Measurements from ENCODE around the gene MARS1. TPM values are rescaled to one million over a fixed set of nuclear protein-coding genes. Genes with fewer than 3 reads are reported as not detected.
"Not testable (repeated sequence)": the region's sequence is repeated elsewhere in the genome, so short reads cannot be mapped to it uniquely, and the experiment has no call there.

MARS1 gene
- total and polyA plus RNA-seq, 5 donors from 2014 or later = 71.9 to 219 (median 83.2) TPM

DNA sequence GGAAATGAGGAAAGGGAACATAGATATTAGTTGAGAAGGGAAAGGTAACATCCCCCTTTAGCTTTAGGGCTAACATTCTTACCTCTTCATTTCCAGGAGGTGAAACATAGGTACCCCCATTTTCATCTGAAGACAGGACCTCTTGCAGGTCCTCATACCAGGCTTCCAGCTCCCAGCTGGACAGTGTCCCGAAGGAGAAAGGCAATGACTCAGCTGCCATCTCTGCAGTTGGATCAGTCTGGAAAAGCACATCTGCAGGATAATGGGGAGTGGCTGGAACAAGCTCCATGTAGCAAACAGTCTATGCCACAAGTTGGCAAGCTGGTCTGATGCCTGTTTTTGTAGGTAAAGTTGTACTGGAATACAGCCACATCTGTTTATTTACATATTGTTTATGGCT, 29.3 kb downstream of the MARS1 start:
- DNase-seq (no peak), ATAC-seq (ENCODE audit: low read depth in 2 of 2) (no peak)
- H3K36me3 Mint-ChIP-seq = peaks cover 45% of the 10 kb centered on the region
- Histone ChIP-seq H3K4me3 (ENCODE audit: low read depth, low read length) (no peak overlapping the region), H3K4me1 (ENCODE audit: control insufficient read depth, insufficient read depth, low read length, poor library complexity, severe bottlenecking) (peaks cover 37% of the 10 kb centered on the region), H3K27me3 (ENCODE audit: control insufficient read depth, insufficient read depth, low read length) (no peaks in the 10 kb centered on the region), H3K9me3 (ENCODE audit: control insufficient read depth in 2 of 2, low read length in 2 of 2) (no peaks in the 10 kb centered on the region), H3K36me3 (ENCODE audit: control insufficient read depth, insufficient read depth, low read length) (peaks cover 56% of the 10 kb centered on the region), H3K27ac (ENCODE audit: insufficient read depth, low read length, poor library complexity, severe bottlenecking) (no peak overlapping the region)
- H3K9me3 Mint-ChIP-seq = peaks cover 0 to 3% (median 0%) of the 10 kb centered on the region in 7 donors
- H3K4me1 Mint-ChIP-seq = peaks cover 21 to 48% (median 32%) of the 10 kb centered on the region in 4 donors
- peaks cover 14% of the 10 kb centered on the region for H3K27me3 Mint-ChIP-seq
- peak overlapping the region in 3 of 4 donors; percentile 21 to 65 (median 52) for H3K4me3 Mint-ChIP-seq
- H3K27ac Mint-ChIP-seq = peak overlapping the region in 2 of 3 donors; percentile 82 to 100

GRCh38 chr12:57517718-57518117, 29.9 kb downstream of the MARS1 start:
- peaks cover 39% of the 10 kb centered on the region for H3K4me1 ChIP-seq (ENCODE audit: control insufficient read depth, insufficient read depth, low read length, poor library complexity, severe bottlenecking)
- not testable (repeated sequence) for ATAC-seq (ENCODE audit: low read depth in 2 of 2); H3K9me3 ChIP-seq (ENCODE audit: control insufficient read depth in 2 of 2, low read length in 2 of 2); H3K27me3 ChIP-seq (ENCODE audit: control insufficient read depth, insufficient read depth, low read length); DNase-seq; H3K4me3 ChIP-seq (ENCODE audit: low read depth, low read length); H3K9me3 Mint-ChIP-seq
- peak overlapping the region; percentile 98 for H3K27ac ChIP-seq (ENCODE audit: insufficient read depth, low read length, poor library complexity, severe bottlenecking)
- peaks cover 17% of the 10 kb centered on the region for H3K27me3 Mint-ChIP-seq
- peaks cover 21 to 48% (median 32%) of the 10 kb centered on the region in 4 donors for H3K4me1 Mint-ChIP-seq
- H3K36me3 ChIP-seq (ENCODE audit: control insufficient read depth, insufficient read depth, low read length) = peaks cover 51% of the 10 kb centered on the region
- H3K27ac Mint-ChIP-seq = peak overlapping the region; percentile 81 to 100 (median 82)
- H3K4me3 Mint-ChIP-seq = peak overlapping the region; percentile 21 to 65 (median 54)
- H3K36me3 Mint-ChIP-seq = peaks cover 41% of the 10 kb centered on the region

DNA sequence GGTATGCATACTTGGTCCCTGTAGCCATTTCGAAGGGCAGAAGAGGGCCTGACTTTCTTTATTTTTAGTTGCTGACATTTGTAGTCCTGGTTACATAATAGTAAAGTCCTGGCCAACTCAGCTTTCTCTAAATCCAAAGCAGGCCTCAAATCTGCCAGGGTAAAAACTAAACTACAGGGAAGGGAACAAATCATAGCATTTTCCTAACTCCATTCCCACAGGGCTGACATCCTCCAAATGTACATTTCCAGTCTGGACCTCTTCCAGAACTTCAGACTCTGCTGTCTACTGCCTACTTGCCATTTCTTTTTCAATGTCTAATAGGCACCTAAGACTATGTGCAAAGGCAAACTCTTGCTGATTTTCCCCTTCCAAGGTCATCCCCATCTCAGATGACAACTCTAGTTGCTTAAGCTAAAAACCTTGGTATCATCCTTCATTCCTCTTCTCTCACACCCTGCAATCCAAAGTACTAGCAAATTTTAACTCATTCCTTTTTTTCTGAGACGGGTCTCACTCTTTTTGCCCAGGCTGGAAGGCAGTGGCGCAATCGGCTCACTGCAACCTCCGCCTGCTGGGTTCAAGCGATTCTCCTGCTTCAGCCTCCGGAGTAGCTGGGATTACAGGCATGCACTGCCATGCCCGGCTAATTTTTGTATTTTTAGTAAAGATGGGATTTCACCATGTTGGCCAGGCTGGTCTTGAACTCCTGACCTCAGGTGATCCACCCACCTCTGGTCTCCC, 30.5 kb downstream of the MARS1 start:
- H3K4me1 Mint-ChIP-seq = peaks cover 21 to 51% (median 35%) of the 10 kb centered on the region in 4 donors
- Histone ChIP-seq H3K27me3 (ENCODE audit: control insufficient read depth, insufficient read depth, low read length) (no peaks in the 10 kb centered on the region), H3K4me3 (ENCODE audit: low read depth, low read length) (peak overlapping the region; percentile 98), H3K36me3 (ENCODE audit: control insufficient read depth, insufficient read depth, low read length) (peaks cover 45% of the 10 kb centered on the region), H3K27ac (ENCODE audit: insufficient read depth, low read length, poor library complexity, severe bottlenecking) (peak overlapping the region; percentile 98), H3K9me3 (ENCODE audit: control insufficient read depth in 2 of 2, low read length in 2 of 2) (no peaks in the 10 kb centered on the region), H3K4me1 (ENCODE audit: control insufficient read depth, insufficient read depth, low read length, poor library complexity, severe bottlenecking) (peaks cover 42% of the 10 kb centered on the region)
- H3K4me3 Mint-ChIP-seq = peak overlapping the region; percentile 97 to 99 (median 98)
- H3K9me3 Mint-ChIP-seq = peaks cover 0 to 3% (median 0%) of the 10 kb centered on the region in 7 donors
- ATAC-seq (ENCODE audit: low read depth in 2 of 2) (no peak), DNase-seq (no peak)
- H3K36me3 Mint-ChIP-seq = peaks cover 35% of the 10 kb centered on the region
- peaks cover 19% of the 10 kb centered on the region for H3K27me3 Mint-ChIP-seq
- H3K27ac Mint-ChIP-seq = peak overlapping the region; percentile 81 to 100 (median 100)

- H3K27me3 ChIP-seq (ENCODE audit: control insufficient read depth, insufficient read depth, low read length) = no peaks in the 10 kb centered on the region
- H3K36me3 ChIP-seq (ENCODE audit: control insufficient read depth, insufficient read depth, low read length) = peaks cover 41% of the 10 kb centered on the region
- H3K27me3 Mint-ChIP-seq = peaks cover 21% of the 10 kb centered on the region
- peaks cover 32% of the 10 kb centered on the region for H3K36me3 Mint-ChIP-seq
- peaks cover 0 to 3% (median 0%) of the 10 kb centered on the region in 7 donors for H3K9me3 Mint-ChIP-seq
- peaks cover 50% of the 10 kb centered on the region for H3K4me1 ChIP-seq (ENCODE audit: control insufficient read depth, insufficient read depth, low read length, poor library complexity, severe bottlenecking)
- peaks cover 21 to 59% (median 43%) of the 10 kb centered on the region in 4 donors for H3K4me1 Mint-ChIP-seq
- H3K27ac ChIP-seq (ENCODE audit: insufficient read depth, low read length, poor library complexity, severe bottlenecking) = peak overlapping the region; percentile 98
- peak overlapping the region; percentile 97 to 100 (median 100) for H3K27ac Mint-ChIP-seq
- ATAC-seq (ENCODE audit: low read depth in 2 of 2) = no peak
- H3K9me3 ChIP-seq (ENCODE audit: control insufficient read depth in 2 of 2, low read length in 2 of 2) = no peaks in the 10 kb centered on the region
- peak overlapping the region; percentile 97 to 99 (median 98) for H3K4me3 Mint-ChIP-seq
- DNase-seq = peak in 1 of 3 donors; percentile 19
- H3K4me3 ChIP-seq (ENCODE audit: low read depth, low read length) = peak overlapping the region; percentile 98
Measured at GRCh38 chr12:57518920-57519795, 31.3 kb downstream of the MARS1 start.

- Histone ChIP-seq H3K4me1 (ENCODE audit: control insufficient read depth, insufficient read depth, low read length, poor library complexity, severe bottlenecking) (peaks cover 56% of the 10 kb centered on the region), H3K36me3 (ENCODE audit: control insufficient read depth, insufficient read depth, low read length) (peaks cover 36% of the 10 kb centered on the region), H3K4me3 (ENCODE audit: low read depth, low read length) (peak overlapping the region; percentile 98), H3K27me3 (ENCODE audit: control insufficient read depth, insufficient read depth, low read length) (no peaks in the 10 kb centered on the region), H3K9me3 (ENCODE audit: control insufficient read depth in 2 of 2, low read length in 2 of 2) (no peaks in the 10 kb centered on the region), H3K27ac (ENCODE audit: insufficient read depth, low read length, poor library complexity, severe bottlenecking) (peak overlapping the region; percentile 98)
- Mint-ChIP-seq H3K27me3 (peaks cover 21% of the 10 kb centered on the region), H3K4me3 (peak overlapping the region; percentile 97 to 99 (median 98)), H3K9me3 (peaks cover 0 to 3% (median 0%) of the 10 kb centered on the region in 7 donors), H3K36me3 (peaks cover 29% of the 10 kb centered on the region), H3K27ac (peak overlapping the region; percentile 97 to 100 (median 100)), H3K4me1 (peaks cover 21 to 65% (median 48%) of the 10 kb centered on the region in 4 donors)
- DNase-seq (peak in 2 of 3 donors; percentile 14 to 27), ATAC-seq (ENCODE audit: low read depth in 2 of 2) (no peak)
Measured at GRCh38 chr12:57519796-57520052, 31.9 kb downstream of the MARS1 start.

DNA sequence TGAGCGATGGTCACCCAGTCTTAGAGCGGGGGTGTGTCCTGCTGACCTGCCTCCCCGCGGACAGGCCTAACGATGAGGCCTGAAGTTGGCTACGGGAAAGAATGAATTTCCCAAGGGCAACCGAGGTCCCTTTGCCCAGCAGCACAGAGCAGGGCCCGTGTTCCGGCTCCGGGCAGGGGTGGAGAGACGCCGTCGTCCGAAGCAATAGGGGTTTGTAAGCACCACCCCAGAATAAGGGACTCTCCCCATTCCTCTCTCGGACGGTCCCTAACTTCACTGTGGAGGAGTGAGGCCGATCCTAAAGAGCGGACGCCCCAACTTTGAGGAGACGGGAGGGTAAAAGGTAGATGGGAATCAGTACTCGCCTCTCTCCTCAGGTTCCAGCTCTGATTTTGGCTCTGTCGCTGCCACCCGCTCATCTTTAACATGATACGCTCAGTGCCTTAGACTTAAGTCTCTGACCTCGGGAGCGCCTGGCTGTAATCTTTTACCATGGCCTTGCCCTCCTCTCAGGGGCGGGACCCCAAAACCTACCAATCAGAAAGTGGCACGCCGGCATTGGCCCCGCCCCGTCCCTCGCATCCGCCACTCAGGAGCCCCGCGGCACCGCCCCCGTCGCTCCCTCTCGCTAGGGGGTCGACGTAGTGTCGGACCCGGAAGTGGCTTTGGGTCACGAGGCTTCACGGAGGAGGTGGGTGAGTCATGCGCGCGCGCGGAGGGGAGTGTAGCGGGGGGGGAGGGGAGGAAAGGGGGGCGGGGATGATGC, 32.4 kb downstream of the MARS1 start, which contains the start of gene DDIT3:
TSS of gene DDIT3 (minus strand) at position 462 of the 766 bp plus-strand sequence. CDS start 3,108 bp downstream, outside the sequence.
- H3K4me3 ChIP-seq (ENCODE audit: low read depth, low read length) = peak within 1 kb of the TSS; percentile 98
- no peaks in the 10 kb centered on the region for H3K9me3 ChIP-seq (ENCODE audit: control insufficient read depth in 2 of 2, low read length in 2 of 2)
- Mint-ChIP-seq H3K27me3 (peaks cover 21% of the 10 kb centered on the region), H3K36me3 (peaks cover 29% of the 10 kb centered on the region), H3K4me1 (peaks cover 21 to 68% (median 48%) of the 10 kb centered on the region in 4 donors), H3K27ac (peak within 1 kb of the TSS; percentile 98 to 100 (median 100)), H3K9me3 (peaks cover 0 to 3% (median 0%) of the 10 kb centered on the region in 7 donors), H3K4me3 (peak within 1 kb of the TSS; percentile 97 to 99 (median 98))
- peak within 1 kb of the TSS; percentile 98 for H3K27ac ChIP-seq (ENCODE audit: insufficient read depth, low read length, poor library complexity, severe bottlenecking)
- H3K4me1 ChIP-seq (ENCODE audit: control insufficient read depth, insufficient read depth, low read length, poor library complexity, severe bottlenecking) = peaks cover 59% of the 10 kb centered on the region
- ATAC-seq (ENCODE audit: low read depth in 2 of 2) (peak; percentile 78 to 81), DNase-seq (peak; percentile 99)
- H3K36me3 ChIP-seq (ENCODE audit: control insufficient read depth, insufficient read depth, low read length) = peaks cover 35% of the 10 kb centered on the region
- no peaks in the 10 kb centered on the region for H3K27me3 ChIP-seq (ENCODE audit: control insufficient read depth, insufficient read depth, low read length)

GRCh38 chr12:57521525-57522010, 33.7 kb downstream of the MARS1 start:
- Mint-ChIP-seq H3K27me3 (peaks cover 21% of the 10 kb centered on the region), H3K9me3 (peaks cover 0 to 3% (median 0%) of the 10 kb centered on the region in 7 donors), H3K36me3 (peaks cover 17% of the 10 kb centered on the region), H3K4me3 (peak overlapping the region; percentile 97 to 99 (median 98)), H3K27ac (peak overlapping the region; percentile 98 to 100 (median 100)), H3K4me1 (peaks cover 15 to 76% (median 47%) of the 10 kb centered on the region in 4 donors)
- Histone ChIP-seq H3K4me1 (ENCODE audit: control insufficient read depth, insufficient read depth, low read length, poor library complexity, severe bottlenecking) (peaks cover 59% of the 10 kb centered on the region), H3K27me3 (ENCODE audit: control insufficient read depth, insufficient read depth, low read length) (no peaks in the 10 kb centered on the region), H3K9me3 (ENCODE audit: control insufficient read depth in 2 of 2, low read length in 2 of 2) (no peaks in the 10 kb centered on the region), H3K27ac (ENCODE audit: insufficient read depth, low read length, poor library complexity, severe bottlenecking) (peak overlapping the region; percentile 98), H3K36me3 (ENCODE audit: control insufficient read depth, insufficient read depth, low read length) (peaks cover 23% of the 10 kb centered on the region), H3K4me3 (ENCODE audit: low read depth, low read length) (peak overlapping the region; percentile 60)
- DNase-seq = no peak
- no peak for ATAC-seq (ENCODE audit: low read depth in 2 of 2)
